ENCODE measurements around the gene ADGRB2.

ADGRB2 gene

GRCh38 chr1:31677949-31678348, 86.2 kb downstream of the ADGRB2 start:
- TF ChIP-seq, protein P1, sequence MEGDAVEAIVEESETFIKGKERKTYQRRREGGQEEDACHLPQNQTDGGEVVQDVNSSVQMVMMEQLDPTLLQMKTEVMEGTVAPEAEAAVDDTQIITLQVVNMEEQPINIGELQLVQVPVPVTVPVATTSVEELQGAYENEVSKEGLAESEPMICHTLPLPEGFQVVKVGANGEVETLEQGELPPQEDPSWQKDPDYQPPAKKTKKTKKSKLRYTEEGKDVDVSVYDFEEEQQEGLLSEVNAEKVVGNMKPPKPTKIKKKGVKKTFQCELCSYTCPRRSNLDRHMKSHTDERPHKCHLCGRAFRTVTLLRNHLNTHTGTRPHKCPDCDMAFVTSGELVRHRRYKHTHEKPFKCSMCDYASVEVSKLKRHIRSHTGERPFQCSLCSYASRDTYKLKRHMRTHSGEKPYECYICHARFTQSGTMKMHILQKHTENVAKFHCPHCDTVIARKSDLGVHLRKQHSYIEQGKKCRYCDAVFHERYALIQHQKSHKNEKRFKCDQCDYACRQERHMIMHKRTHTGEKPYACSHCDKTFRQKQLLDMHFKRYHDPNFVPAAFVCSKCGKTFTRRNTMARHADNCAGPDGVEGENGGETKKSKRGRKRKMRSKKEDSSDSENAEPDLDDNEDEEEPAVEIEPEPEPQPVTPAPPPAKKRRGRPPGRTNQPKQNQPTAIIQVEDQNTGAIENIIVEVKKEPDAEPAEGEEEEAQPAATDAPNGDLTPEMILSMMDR (IDR thresholded peaks at IDR 0.05; ENCODE audit: low read depth, low read length, missing control alignments): no peak
- DNase-seq (ENCODE audit: extremely low read depth, low read depth): no peak
- H3K4me3 ChIP-seq (replicated peaks; ENCODE audit: low read depth, low read length): no peak overlapping the region

DNA sequence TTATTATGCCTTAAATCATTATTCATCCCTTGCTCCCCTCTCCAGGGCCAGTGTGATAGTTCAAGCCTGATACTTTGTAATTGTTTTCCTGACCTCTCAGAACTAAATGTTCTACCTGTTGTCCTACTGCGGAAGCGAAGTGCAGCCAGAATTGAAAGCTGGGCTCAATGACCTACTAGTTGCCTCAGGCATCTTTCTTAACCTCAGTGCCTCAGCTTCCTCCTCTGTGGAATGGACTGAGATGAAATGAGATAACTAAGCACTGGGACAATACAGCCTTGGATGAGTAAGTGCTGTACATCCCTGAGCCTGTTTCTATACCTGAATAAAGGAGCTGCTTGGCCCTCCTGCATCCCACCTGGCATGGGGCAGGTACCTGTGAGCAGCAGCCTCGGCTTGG, 86.7 kb downstream of the ADGRB2 start:
- H3K4me3 ChIP-seq (replicated peaks; ENCODE audit: low read depth, low read length): no peak overlapping the region
- TF ChIP-seq, protein P1 (IDR thresholded peaks at IDR 0.05; ENCODE audit: low read depth, low read length, missing control alignments): no peak
- DNase-seq (ENCODE audit: extremely low read depth, low read depth): no peak

All from HFF-Myc (cell line).